Coronary artery (tissue), 2 donors: ENCODE data around the gene TMEM200A.
A peak's percentile ranks its signal among the peaks of the same experiment; 100 is the strongest.

ENCODE experiments used
- DNase-seq: peaks from one replicate; pipeline ENCODE4 v3.0.0-alpha.2; 2017; ENCODE audit warnings: low spot score
- H3K27ac ChIP-seq, 2 donors: fragments of 200-600 bp; sonication (generic); one replicate each; pipeline ENCODE4 v1.5.1; 2016 to 2019
- H3K4me3 ChIP-seq: fragments of 200-600 bp; sonication (generic); 2 replicates; pipeline ENCODE4 v1.5.1; 2016; ENCODE audit warnings: mild to moderate bottlenecking, moderate library complexity
- TF ChIP-seq, protein P1 (sequence below): fragments of 200-600 bp; sonication (generic); IDR thresholded peaks from one replicate; pipeline ENCODE4 v1.5.1; 2019; ENCODE audit warnings: antibody characterized with exemption

TMEM200A gene

DNA sequence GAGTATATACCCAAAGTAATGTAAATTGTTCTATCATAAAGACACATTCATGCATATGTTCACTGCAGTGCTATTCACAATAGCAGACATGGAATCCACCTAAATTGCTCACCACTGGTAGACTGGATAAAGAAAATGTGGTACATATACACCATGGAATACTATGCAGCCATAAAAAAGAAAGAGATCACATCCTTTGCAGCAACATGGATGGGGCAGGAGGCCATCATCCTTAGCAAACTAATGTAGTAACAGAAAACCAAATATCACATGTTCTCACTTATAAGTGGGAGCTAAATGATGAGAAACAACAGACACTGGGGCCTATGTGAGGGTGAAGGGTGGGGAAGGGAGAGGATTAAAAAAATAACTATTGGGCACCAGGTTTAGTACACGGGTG is 11.5 kb upstream of the TMEM200A start:
- TF ChIP-seq, protein P1, sequence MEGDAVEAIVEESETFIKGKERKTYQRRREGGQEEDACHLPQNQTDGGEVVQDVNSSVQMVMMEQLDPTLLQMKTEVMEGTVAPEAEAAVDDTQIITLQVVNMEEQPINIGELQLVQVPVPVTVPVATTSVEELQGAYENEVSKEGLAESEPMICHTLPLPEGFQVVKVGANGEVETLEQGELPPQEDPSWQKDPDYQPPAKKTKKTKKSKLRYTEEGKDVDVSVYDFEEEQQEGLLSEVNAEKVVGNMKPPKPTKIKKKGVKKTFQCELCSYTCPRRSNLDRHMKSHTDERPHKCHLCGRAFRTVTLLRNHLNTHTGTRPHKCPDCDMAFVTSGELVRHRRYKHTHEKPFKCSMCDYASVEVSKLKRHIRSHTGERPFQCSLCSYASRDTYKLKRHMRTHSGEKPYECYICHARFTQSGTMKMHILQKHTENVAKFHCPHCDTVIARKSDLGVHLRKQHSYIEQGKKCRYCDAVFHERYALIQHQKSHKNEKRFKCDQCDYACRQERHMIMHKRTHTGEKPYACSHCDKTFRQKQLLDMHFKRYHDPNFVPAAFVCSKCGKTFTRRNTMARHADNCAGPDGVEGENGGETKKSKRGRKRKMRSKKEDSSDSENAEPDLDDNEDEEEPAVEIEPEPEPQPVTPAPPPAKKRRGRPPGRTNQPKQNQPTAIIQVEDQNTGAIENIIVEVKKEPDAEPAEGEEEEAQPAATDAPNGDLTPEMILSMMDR: no peak
- no peak overlapping the region for H3K27ac ChIP-seq
- DNase-seq: no peak
- H3K4me3 ChIP-seq: no peak overlapping the region

- DNase-seq: no peak
- TF ChIP-seq, protein P1: no peak
- Histone ChIP-seq H3K4me3 (no peak overlapping the region), H3K27ac (no peak overlapping the region)
Observed at GRCh38 chr6:130355572-130355971, 10.2 kb upstream of the TMEM200A start.

DNA sequence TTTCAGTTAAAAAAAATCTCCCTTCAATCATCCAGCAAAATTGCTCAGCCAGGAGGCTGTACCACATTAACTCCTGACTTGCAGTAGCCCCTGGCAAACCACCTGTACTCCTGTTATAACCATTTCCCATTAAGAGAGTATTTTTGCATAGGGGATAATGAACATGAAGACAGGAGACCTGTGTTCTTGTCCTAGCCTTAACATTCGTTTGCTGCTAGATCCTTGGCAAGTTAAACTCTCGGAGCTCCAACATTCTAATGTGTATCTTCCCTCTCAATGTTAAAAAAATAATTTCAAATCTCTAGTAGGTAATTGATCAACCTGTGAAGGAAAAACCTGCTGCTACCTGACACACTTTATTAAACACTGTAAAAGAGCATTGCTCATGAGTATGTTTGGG is 8.4 kb upstream of the TMEM200A start:
- TF ChIP-seq, protein P1: no peak
- no peak overlapping the region for H3K27ac ChIP-seq
- H3K4me3 ChIP-seq: no peak overlapping the region
- DNase-seq: no peak

- DNase-seq: no peak
- no peak overlapping the region for H3K27ac ChIP-seq
- TF ChIP-seq, protein P1: no peak
- H3K4me3 ChIP-seq: no peak overlapping the region
Observed at GRCh38 chr6:130359736-130360135, 6.1 kb upstream of the TMEM200A start.

- TF ChIP-seq, protein P1: no peak
- Histone ChIP-seq H3K27ac (no peak overlapping the region), H3K4me3 (no peak overlapping the region)
- DNase-seq: no peak
Observed at GRCh38 chr6:130362128-130362527, 3.7 kb upstream of the TMEM200A start.

DNA sequence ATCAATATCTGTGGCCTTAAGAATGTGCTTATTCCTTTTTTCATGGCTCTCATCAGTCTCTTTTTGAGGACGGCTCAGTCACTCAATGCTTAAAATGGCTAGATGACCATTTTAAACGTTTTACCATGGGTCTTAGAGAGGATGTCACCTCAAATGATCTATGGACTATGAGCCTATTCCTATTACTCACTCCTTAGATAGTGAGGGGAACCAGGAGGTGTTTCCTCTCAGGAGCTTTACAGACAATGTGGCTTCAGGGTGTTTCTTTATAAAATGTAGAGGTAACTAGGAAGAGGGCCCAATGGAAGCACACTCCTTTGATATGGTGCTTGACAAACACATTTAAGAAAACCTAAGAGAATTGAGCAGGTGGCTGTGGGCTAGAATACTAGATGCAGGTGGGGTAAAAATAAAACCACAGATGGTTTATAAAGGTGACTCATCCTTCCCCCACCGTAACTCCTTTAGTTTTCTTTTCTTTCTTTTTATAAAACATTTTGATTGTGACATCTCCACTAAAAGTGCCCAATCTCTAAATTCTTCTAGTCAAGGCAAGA is 1.5 kb upstream of the TMEM200A start:
- no peak overlapping the region for H3K27ac ChIP-seq
- no peak for DNase-seq
- TF ChIP-seq, protein P1: no peak
- H3K4me3 ChIP-seq: no peak overlapping the region

- TF ChIP-seq, protein P1: no peak
- H3K27ac ChIP-seq: peak overlapping the region; percentile 7 to 87
- peak; percentile 77 for DNase-seq
- peak overlapping the region; percentile 91 for H3K4me3 ChIP-seq
Observed at GRCh38 chr6:130366107-130367005, 539 bp downstream of the TMEM200A start.
